WERI-Rb-1 (cell line): Measurements from ENCODE around the gene PRICKLE1.

Source experiments
- DNase-seq: peaks from one replicate; pipeline ENCODE4 v3.0.0-alpha.2; 2020
- H3K27ac ChIP-seq: fragments of 250-450 bp; sonication (Bioruptor Pico); 2 replicates; pipeline ENCODE4 v1.5.1; 2020; ENCODE audit warnings: mild to moderate bottlenecking, moderate library complexity
- H3K27me3 ChIP-seq: fragments of 250-450 bp; sonication (Bioruptor Pico); 2 replicates; pipeline ENCODE4 v1.5.1; 2021; ENCODE audit warnings: mild to moderate bottlenecking, low read depth, moderate library complexity; ENCODE audit not compliant: insufficient read depth, severe bottlenecking
- H3K36me3 ChIP-seq: fragments of 250-450 bp; sonication (Bioruptor Pico); 2 replicates; pipeline ENCODE4 v1.5.1; 2020; ENCODE audit warnings: mild to moderate bottlenecking, moderate library complexity
- H3K4me3 ChIP-seq: 2 replicates; pipeline ENCODE4 v1.5.1; 2011; ENCODE audit warnings: low read depth, mild to moderate bottlenecking, control low read depth, low read length
- H3K9me3 ChIP-seq: fragments of 250-450 bp; sonication (Bioruptor Pico); 2 replicates; pipeline ENCODE4 v1.5.1; 2021; ENCODE audit warnings: mild to moderate bottlenecking, moderate library complexity; ENCODE audit not compliant: severe bottlenecking
- TF ChIP-seq, protein P1 (sequence below): IDR thresholded peaks from 2 replicates; pipeline ENCODE4 v1.5.1; 2011; ENCODE audit warnings: low read depth, mild to moderate bottlenecking, control low read depth, inconsistent platforms, low read length

Gene PRICKLE1

GRCh38 chr12:42432517-42433140 is 156.9 kb downstream of the PRICKLE1 start:
- Histone ChIP-seq H3K27ac (no peak overlapping the region), H3K9me3 (no peaks in the 10 kb centered on the region), H3K27me3 (no peaks in the 10 kb centered on the region), H3K4me3 (no peak overlapping the region), H3K36me3 (no peaks in the 10 kb centered on the region)
- TF ChIP-seq, protein P1, sequence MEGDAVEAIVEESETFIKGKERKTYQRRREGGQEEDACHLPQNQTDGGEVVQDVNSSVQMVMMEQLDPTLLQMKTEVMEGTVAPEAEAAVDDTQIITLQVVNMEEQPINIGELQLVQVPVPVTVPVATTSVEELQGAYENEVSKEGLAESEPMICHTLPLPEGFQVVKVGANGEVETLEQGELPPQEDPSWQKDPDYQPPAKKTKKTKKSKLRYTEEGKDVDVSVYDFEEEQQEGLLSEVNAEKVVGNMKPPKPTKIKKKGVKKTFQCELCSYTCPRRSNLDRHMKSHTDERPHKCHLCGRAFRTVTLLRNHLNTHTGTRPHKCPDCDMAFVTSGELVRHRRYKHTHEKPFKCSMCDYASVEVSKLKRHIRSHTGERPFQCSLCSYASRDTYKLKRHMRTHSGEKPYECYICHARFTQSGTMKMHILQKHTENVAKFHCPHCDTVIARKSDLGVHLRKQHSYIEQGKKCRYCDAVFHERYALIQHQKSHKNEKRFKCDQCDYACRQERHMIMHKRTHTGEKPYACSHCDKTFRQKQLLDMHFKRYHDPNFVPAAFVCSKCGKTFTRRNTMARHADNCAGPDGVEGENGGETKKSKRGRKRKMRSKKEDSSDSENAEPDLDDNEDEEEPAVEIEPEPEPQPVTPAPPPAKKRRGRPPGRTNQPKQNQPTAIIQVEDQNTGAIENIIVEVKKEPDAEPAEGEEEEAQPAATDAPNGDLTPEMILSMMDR, result no peak
- DNase-seq, result no peak

DNA sequence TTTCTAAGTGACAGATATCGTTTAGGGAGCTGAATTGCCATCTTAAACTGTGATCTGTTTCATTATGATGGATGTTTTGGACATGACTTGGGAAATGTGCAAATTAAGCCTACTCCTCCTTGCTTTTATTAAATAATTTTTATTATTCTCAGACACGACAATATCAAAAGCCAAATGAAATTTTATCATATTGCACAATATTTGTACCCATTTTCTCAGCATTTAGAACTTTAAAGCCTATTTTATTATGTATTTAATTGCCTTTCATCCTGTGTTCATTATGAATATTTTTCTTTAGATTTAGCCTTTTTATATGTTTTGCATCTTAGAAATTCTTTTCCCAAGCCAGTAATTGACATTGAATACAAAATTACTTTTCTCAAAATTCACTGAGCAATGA is 160.7 kb downstream of the PRICKLE1 start:
- Histone ChIP-seq H3K4me3 (no peak overlapping the region), H3K9me3 (no peaks in the 10 kb centered on the region), H3K36me3 (no peaks in the 10 kb centered on the region; the same call in 1 of the 2 replicates), H3K27me3 (no peaks in the 10 kb centered on the region), H3K27ac (no peak overlapping the region)
- TF ChIP-seq, protein P1, result no peak
- DNase-seq, result no peak

DNA sequence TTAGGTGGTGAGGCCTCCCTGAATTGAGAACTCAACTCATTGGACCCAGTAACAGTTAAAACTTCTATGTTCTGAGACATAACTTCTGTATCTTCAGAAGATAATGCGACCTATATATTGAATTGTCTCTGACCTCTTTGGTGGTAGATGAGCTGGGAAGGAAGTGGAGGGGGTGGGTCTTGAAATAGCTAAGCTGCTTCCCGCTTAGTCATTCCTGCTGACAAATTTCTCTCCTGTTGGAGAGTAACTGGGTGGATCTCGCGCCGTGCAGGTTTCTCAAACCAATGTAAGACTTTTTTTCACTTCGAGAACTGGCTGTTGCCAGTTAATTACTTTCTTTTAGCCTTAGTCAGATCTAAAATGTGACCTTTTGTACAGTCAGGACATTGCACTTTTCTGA is 162.8 kb downstream of the PRICKLE1 start:
- Histone ChIP-seq H3K27ac (no peak overlapping the region), H3K9me3 (no peaks in the 10 kb centered on the region), H3K4me3 (no peak overlapping the region), H3K36me3 (no peaks in the 10 kb centered on the region; the same call in 1 of the 2 replicates), H3K27me3 (no peaks in the 10 kb centered on the region)
- TF ChIP-seq, protein P1, result no peak
- no peak for DNase-seq

DNA sequence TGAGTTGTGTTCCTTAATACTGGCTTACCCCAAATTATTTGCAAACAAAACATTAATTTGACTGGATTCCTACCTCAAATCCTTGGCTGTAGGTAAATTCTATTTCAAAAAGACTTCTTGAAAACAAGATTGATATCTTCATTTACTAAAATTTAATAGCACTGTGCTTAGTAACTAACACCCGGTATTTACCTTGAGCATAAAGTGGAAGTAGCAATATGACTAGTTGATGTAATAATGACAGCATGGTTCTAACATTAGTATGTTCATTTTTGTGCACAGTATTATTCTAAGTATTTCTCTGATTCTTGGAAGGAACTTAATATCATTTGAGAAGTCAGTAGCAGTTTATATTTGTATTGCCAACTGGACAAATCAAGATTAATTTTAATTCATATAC is 166.8 kb downstream of the PRICKLE1 start:
- Histone ChIP-seq H3K36me3 (no peaks in the 10 kb centered on the region; the same call in 1 of the 2 replicates), H3K9me3 (no peaks in the 10 kb centered on the region), H3K27ac (no peak overlapping the region), H3K4me3 (no peak overlapping the region), H3K27me3 (no peaks in the 10 kb centered on the region)
- TF ChIP-seq, protein P1, result no peak
- DNase-seq, result no peak

DNA sequence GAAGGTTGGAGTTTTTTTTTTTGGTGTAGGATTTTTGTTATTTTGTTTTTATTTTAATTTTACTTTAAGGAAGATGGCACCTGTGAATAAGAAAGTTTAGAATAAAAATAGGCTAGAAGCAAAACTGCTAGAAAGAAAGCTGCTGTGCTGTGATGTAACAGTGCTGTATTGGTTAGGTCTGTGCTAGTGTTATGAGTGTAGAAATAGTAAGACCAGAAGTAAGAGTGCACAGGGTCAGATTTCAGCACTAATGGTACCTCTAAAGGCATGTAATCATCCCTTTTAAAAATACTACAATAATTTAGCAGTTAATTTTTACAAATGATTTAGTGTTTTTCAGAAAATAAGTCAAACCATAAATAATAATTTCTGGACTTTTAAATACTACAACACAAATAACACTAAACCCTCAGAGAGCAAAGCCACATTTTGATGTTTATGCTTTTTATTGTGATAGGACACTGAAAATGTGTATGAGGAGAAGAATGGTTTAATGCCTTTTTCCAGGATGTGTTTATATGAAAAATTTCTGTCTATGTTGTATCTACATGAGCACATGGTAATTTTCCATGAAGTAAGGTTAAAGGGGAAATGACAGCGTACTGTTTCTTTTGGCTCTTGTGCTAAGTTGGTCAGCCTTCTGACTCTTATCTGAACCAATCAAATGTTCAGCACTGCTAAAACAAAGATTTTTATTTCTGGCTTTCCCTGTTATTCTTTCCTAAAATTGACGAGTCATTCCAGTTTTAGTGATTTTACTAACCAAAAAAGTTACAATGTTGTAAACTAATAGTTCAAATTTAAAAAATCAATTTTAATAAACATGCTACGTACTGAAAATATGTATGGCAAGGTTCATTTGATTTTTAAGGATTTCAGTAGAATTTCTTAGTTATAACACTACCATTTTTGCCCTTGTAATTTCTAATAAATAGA is 167.4 kb downstream of the PRICKLE1 start:
- H3K9me3 ChIP-seq, result no peaks in the 10 kb centered on the region
- TF ChIP-seq, protein P1, result no peak
- H3K27me3 ChIP-seq, result no peaks in the 10 kb centered on the region
- no peak overlapping the region for H3K4me3 ChIP-seq
- no peak for DNase-seq
- H3K36me3 ChIP-seq, result no peaks in the 10 kb centered on the region; the same call in 1 of the 2 replicates
- no peak overlapping the region for H3K27ac ChIP-seq
